Testis (tissue), 2 donors: ENCODE data around the gene G6PC2.

Experiments
- POLR2A ChIP-seq: fragments of 450-650 bp; IDR thresholded peaks from one replicate; pipeline ENCODE4 v1.6.1; 2017; ENCODE audit warnings: antibody characterized with exemption, mild to moderate bottlenecking, moderate library complexity
- TF ChIP-seq, protein P1 (sequence below), 3 experiments: fragments of 450-650 bp in 2 of 3; fragments of 200-600 bp in 1 of 3; sonication (generic) in 1 of 3; IDR thresholded peaks; one replicate each; pipeline ENCODE4 v1.5.1; 2016 to 2019; ENCODE audit warnings: antibody characterized with exemption in 3 of 3, mild to moderate bottlenecking in 2 of 3, moderate library complexity in 1 of 3

GRCh38 chr2:168929031-168929430, 27.9 kb downstream of the G6PC2 start:
- TF ChIP-seq, protein P1, sequence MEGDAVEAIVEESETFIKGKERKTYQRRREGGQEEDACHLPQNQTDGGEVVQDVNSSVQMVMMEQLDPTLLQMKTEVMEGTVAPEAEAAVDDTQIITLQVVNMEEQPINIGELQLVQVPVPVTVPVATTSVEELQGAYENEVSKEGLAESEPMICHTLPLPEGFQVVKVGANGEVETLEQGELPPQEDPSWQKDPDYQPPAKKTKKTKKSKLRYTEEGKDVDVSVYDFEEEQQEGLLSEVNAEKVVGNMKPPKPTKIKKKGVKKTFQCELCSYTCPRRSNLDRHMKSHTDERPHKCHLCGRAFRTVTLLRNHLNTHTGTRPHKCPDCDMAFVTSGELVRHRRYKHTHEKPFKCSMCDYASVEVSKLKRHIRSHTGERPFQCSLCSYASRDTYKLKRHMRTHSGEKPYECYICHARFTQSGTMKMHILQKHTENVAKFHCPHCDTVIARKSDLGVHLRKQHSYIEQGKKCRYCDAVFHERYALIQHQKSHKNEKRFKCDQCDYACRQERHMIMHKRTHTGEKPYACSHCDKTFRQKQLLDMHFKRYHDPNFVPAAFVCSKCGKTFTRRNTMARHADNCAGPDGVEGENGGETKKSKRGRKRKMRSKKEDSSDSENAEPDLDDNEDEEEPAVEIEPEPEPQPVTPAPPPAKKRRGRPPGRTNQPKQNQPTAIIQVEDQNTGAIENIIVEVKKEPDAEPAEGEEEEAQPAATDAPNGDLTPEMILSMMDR (IDR thresholded peaks at IDR 0.05), result no peak
- TF ChIP-seq POLR2A, result no peak
